ENCODE data around the gene GLIS1. TPM values are rescaled to one million over a fixed set of nuclear protein-coding genes. Genes with fewer than 3 reads are reported as not detected.
A peak's percentile ranks its signal among the peaks of the same experiment; 100 is the strongest.

GLIS1 gene
- total and polyA plus RNA-seq, 2 experiments from 2014 or later: 0.26 to 0.31 TPM

GRCh38 chr1:53541761-53542550 is 197.0 kb downstream of the GLIS1 start:
- Histone ChIP-seq H3K27me3 (ENCODE audit: insufficient read depth) (no peaks in the 10 kb centered on the region), H3K27ac (ENCODE audit: low read depth) (no peak overlapping the region), H3K4me3 (no peak overlapping the region), H3K79me2 (replicated peaks; ENCODE audit: insufficient read depth) (no peaks in the 10 kb centered on the region), H3F3A (replicated peaks; ENCODE audit: low read depth) (no peaks in the 10 kb centered on the region), H4K20me1 (replicated peaks; ENCODE audit: insufficient read depth) (no peaks in the 10 kb centered on the region), H3K36me3 (ENCODE audit: insufficient read depth) (no peaks in the 10 kb centered on the region), H2AFZ (no peak overlapping the region), H3K4me2 (no peak overlapping the region), H3K4me1 (ENCODE audit: insufficient read depth) (no peaks in the 10 kb centered on the region), H3K9me2 (ENCODE audit: insufficient read depth) (no peaks in the 10 kb centered on the region)
- Mint-ChIP-seq H3K27ac (no peak overlapping the region), H3K36me3 (ENCODE audit: low read depth) (no peaks in the 10 kb centered on the region), H3K4me3 (no peak overlapping the region), H3K4me1 (peaks cover 18% of the 10 kb centered on the region), H3K27me3 (ENCODE audit: insufficient read depth, low read depth, poor library complexity) (peaks cover 18% of the 10 kb centered on the region), H3K9me3 (no peaks in the 10 kb centered on the region)
- peak; percentile 95 for ATAC-seq
- peak; percentile 80 for DNase-seq (ENCODE audit: low spot score)
- TF ChIP-seq ZNF462 (CRISPR knock-in tag; IDR thresholded peaks at IDR 0.05): no peak
- peak; percentile 65 to 73 for TF ChIP-seq CTCF (conservative IDR thresholded peaks at IDR 0.05; ENCODE audit: low read depth in 2 of 2)

- ATAC-seq: no peak
- H3K9me3 Mint-ChIP-seq: no peaks in the 10 kb centered on the region
- no peak for TF ChIP-seq EZH2 (IDR thresholded peaks at IDR 0.05; ENCODE audit: low read depth, unreplicated experiment)
- TF ChIP-seq EZH2phosphoT487 (IDR thresholded peaks at IDR 0.05; ENCODE audit: unreplicated experiment): no peak
- no peak for TF ChIP-seq STAT1 (IDR thresholded peaks at IDR 0.05; ENCODE audit: unreplicated experiment)
- TF ChIP-seq CREB1 (CRISPR knock-in tag; IDR thresholded peaks at IDR 0.05; ENCODE audit: low read depth): no peak
Observed at GRCh38 chr1:53541263-53541625, 197.7 kb downstream of the GLIS1 start.

More at GRCh38 chr1:53541263-53541625, 197.7 kb downstream of the GLIS1 start:
- Histone ChIP-seq H3K27me3 (ENCODE audit: insufficient read depth) (no peaks in the 10 kb centered on the region), H3K27ac (ENCODE audit: low read depth) (no peak overlapping the region), H3K79me2 (replicated peaks; ENCODE audit: insufficient read depth) (no peaks in the 10 kb centered on the region), H3K36me3 (ENCODE audit: insufficient read depth) (no peaks in the 10 kb centered on the region), H3K4me3 (no peak overlapping the region), H3K9me2 (ENCODE audit: insufficient read depth) (no peaks in the 10 kb centered on the region), H3K4me1 (ENCODE audit: insufficient read depth) (no peaks in the 10 kb centered on the region), H2AFZ (no peak overlapping the region), H3K4me2 (no peak overlapping the region), H3F3A (replicated peaks; ENCODE audit: low read depth) (no peaks in the 10 kb centered on the region), H4K20me1 (replicated peaks; ENCODE audit: insufficient read depth) (no peaks in the 10 kb centered on the region)
- H3K4me3 Mint-ChIP-seq: no peak overlapping the region
- peaks cover 18% of the 10 kb centered on the region for H3K4me1 Mint-ChIP-seq
- H3K27me3 Mint-ChIP-seq (ENCODE audit: insufficient read depth, low read depth, poor library complexity): peaks cover 22% of the 10 kb centered on the region
- H3K27ac Mint-ChIP-seq: no peak overlapping the region
- no peaks in the 10 kb centered on the region for H3K36me3 Mint-ChIP-seq (ENCODE audit: low read depth)
- DNase-seq (ENCODE audit: low spot score): no peak

All from GM23338 (cell line).